Ovary (tissue), 9 donors: Measurements from ENCODE around the gene TM4SF20. TPM values are rescaled to one million over a fixed set of nuclear protein-coding genes. Genes with fewer than 3 reads are reported as not detected.

Experiments used
- DNase-seq, 5 donors: peaks; one replicate each; pipeline ENCODE4 v3.0.0-alpha.2; 2019 to 2020
- H3K27ac ChIP-seq, 2 donors: fragments of 200-600 bp; one replicate each; pipeline versions ENCODE4 v1.5.1 to v1.8.0; 2019 to 2022
- H3K27me3 ChIP-seq: fragments of 200-600 bp; one replicate; pipeline ENCODE4 v1.8.0; 2022
- H3K36me3 ChIP-seq: fragments of 200-600 bp; sonication (generic); one replicate; pipeline ENCODE4 v1.5.1; 2019
- H3K4me1 ChIP-seq: one replicate; pipeline ENCODE4 v1.8.1; 2013; ENCODE audit warnings: mild to moderate bottlenecking, moderate library complexity; ENCODE audit not compliant: insufficient read depth
- H3K4me3 ChIP-seq: fragments of 200-600 bp; sonication (generic); one replicate; pipeline ENCODE4 v1.5.1; 2017
- H3K9me3 ChIP-seq, 2 donors: fragments of 200-600 bp in 1 of 2; sonication (generic) in 1 of 2; one replicate each; pipeline versions ENCODE4 v1.5.1 to v1.8.1; 2013 to 2019; ENCODE audit warnings: mild to moderate bottlenecking in 1 of 2, moderate library complexity in 1 of 2
- CTCF ChIP-seq, 3 donors: fragments of 450-650 bp in 2 of 3; fragments of 200-600 bp in 1 of 3; IDR thresholded peaks; one replicate each; pipeline versions ENCODE4 v1.5.1 to v1.8.0; 2016 to 2022; ENCODE audit warnings: antibody characterized with exemption in 3 of 3, mild to moderate bottlenecking in 1 of 3
- EP300 ChIP-seq: sonication (generic); formaldehyde crosslinking; IDR thresholded peaks from one replicate; pipeline ENCODE4 v1.6.1; 2017; ENCODE audit warnings: antibody characterized with exemption
- POLR2A ChIP-seq: fragments of 450-650 bp; IDR thresholded peaks from one replicate; pipeline ENCODE4 v1.6.1; 2017; ENCODE audit warnings: antibody characterized with exemption, mild to moderate bottlenecking, moderate library complexity
- WGBS, 3 donors: extraction: QIAGEN DNeasy Blood & Tissue Kit in 1 of 3; methylation state at CpG; one replicate each; pipeline versions ENCODE4 v1.1.5 to v1.1.7; 2013 to 2017; 5-methylcytosine and 5-hydroxymethylcytosine counted together
- intact Hi-C, 4 donors: fragments of 100-400 bp; cut with DNase I; formaldehyde crosslinking; loops; one replicate each; pipeline versions ENCODE4 v1.11.0 to v1.15.1; 2022 to 2023
- polyA plus RNA-seq, 2 donors: library from polyadenylated mRNA; stranded (reverse); fragments of 200-250 nt in 1 of 2; fragments of 350-450 nt in 1 of 2; fragmentation: Illumina TruSeq in 1 of 2; extraction: RNeasy Lipid Tissue Mini Kit (QIAGEN cat#74804) in 1 of 2; gene quantifications; one replicate each; pipeline ENCODE4 v1.2.3, GENCODE V29; 2013 to 2014
- total RNA-seq, 7 donors: library from RNA; depleted of rRNA in 2 of 7; stranded (reverse); fragments of >200 nt in 2 of 7; fragmentation: NEBNext Ultra II Directional in 3 of 7; extraction: Animal tissue kit (Norgen Biotek cat#: 25700) in 3 of 7; gene quantifications; one replicate each; pipeline versions ENCODE4 v1.1.0 to v1.2.4, GENCODE V29; 2016 to 2023
- donor health status: DM: no; HTN: no; CAD: no; lungs with moderate emphysema.
- donor health status: DM: no; HTN: no; CAD: no.
- donor health status: Bipolar disorder and iron deficiency.
- donor health status: DM: yes; HTN: yes; CAD: no.
- donor health status: DM: no; HTN: no; CAD: no.
- donor health status: DM: yes; HTN: yes; CAD: no.

The TM4SF20 gene
- total and polyA plus RNA-seq, 9 donors: 1.4 TPM; not detected in 8

GRCh38 chr2:227412877-227413276 is 33.8 kb upstream of the TM4SF20 start:
- H3K27ac ChIP-seq: no peak overlapping the region
- no peak for DNase-seq
- H3K4me1 ChIP-seq: peaks cover 2% of the 10 kb centered on the region
- no peaks in the 10 kb centered on the region for H3K36me3 ChIP-seq
- H3K4me3 ChIP-seq: no peak overlapping the region
- H3K27me3 ChIP-seq: no peaks in the 10 kb centered on the region
- intact Hi-C loops: no loop called here
- no peaks in the 10 kb centered on the region for H3K9me3 ChIP-seq
- TF ChIP-seq CTCF (IDR thresholded peaks at IDR 0.05): no peak
- no peak for TF ChIP-seq EP300
- no peak for TF ChIP-seq POLR2A
- WGBS, 3 donors: 86 to 95% (median 90%) methylated on average over 5 of the region's 5 CpGs

- H3K27me3 ChIP-seq: no peaks in the 10 kb centered on the region
- WGBS, 3 donors: 61 to 71% (median 68%) methylated on average over 3 of the region's 3 CpGs
- intact Hi-C loops: no loop called here
- H3K9me3 ChIP-seq: no peaks in the 10 kb centered on the region
- H3K27ac ChIP-seq: no peak overlapping the region
- H3K36me3 ChIP-seq: no peaks in the 10 kb centered on the region
- no peak for DNase-seq
- TF ChIP-seq EP300 (no peak), POLR2A (no peak), CTCF (IDR thresholded peaks at IDR 0.05) (no peak)
- H3K4me3 ChIP-seq: no peak overlapping the region
- peaks cover 2% of the 10 kb centered on the region for H3K4me1 ChIP-seq
These were observed 32.9 kb upstream of the TM4SF20 start for GRCh38 chr2:227411990-227412350.

- Histone ChIP-seq H3K4me1 (peaks cover 5% of the 10 kb centered on the region), H3K27me3 (no peaks in the 10 kb centered on the region), H3K27ac (no peak overlapping the region), H3K36me3 (no peaks in the 10 kb centered on the region), H3K4me3 (no peak overlapping the region), H3K9me3 (no peaks in the 10 kb centered on the region)
- WGBS, 3 donors: 92 to 94% (median 94%) methylated on average over 9 of the region's 9 CpGs
- intact Hi-C loops: no loop called here
- DNase-seq: no peak
- no peak for TF ChIP-seq CTCF (IDR thresholded peaks at IDR 0.05)
- no peak for TF ChIP-seq EP300
- TF ChIP-seq POLR2A: no peak
These were observed 32.3 kb upstream of the TM4SF20 start for GRCh38 chr2:227411320-227411989.

GRCh38 chr2:227410191-227410590 is 31.1 kb upstream of the TM4SF20 start:
- no peak for DNase-seq
- no peak overlapping the region for H3K27ac ChIP-seq
- no peaks in the 10 kb centered on the region for H3K36me3 ChIP-seq
- intact Hi-C loops: no loop called here
- H3K27me3 ChIP-seq: no peaks in the 10 kb centered on the region
- peaks cover 4% of the 10 kb centered on the region for H3K4me1 ChIP-seq
- no peaks in the 10 kb centered on the region for H3K9me3 ChIP-seq
- WGBS, 3 donors: 69 to 80% (median 79%) methylated on average over 3 of the region's 3 CpGs
- no peak overlapping the region for H3K4me3 ChIP-seq
- TF ChIP-seq POLR2A (no peak), EP300 (no peak), CTCF (IDR thresholded peaks at IDR 0.05) (no peak)
